PFSK-1 (cell line): ENCODE results near the gene HIP1R.

Experiments used
- POLR2AphosphoS5 ChIP-seq: IDR thresholded peaks from 2 replicates; pipeline ENCODE4 v1.6.1; 2012; ENCODE audit warnings: low read depth, mild to moderate bottlenecking, control low read depth, low read length, moderate library complexity
- REST ChIP-seq, 2 experiments: IDR thresholded peaks; 2 replicates each; pipeline versions ENCODE4 v1.6.1 to v1.8.0; 2011 to 2012; ENCODE audit warnings: low read depth in 2 of 2, low read length in 2 of 2, control low read depth in 1 of 2, inconsistent platforms in 1 of 2, mild to moderate bottlenecking in 1 of 2, moderate library complexity in 1 of 2; ENCODE audit not compliant: insufficient read depth in 1 of 2
- TAF1 ChIP-seq: IDR thresholded peaks from 2 replicates; pipeline ENCODE4 v1.6.1; 2012; ENCODE audit warnings: low read length, control low read depth, borderline replicate concordance; ENCODE audit not compliant: insufficient read depth

GRCh38 chr12:122895704-122896636 lies 60.7 kb downstream of the HIP1R start, which contains the start of gene VPS37B:
- TF ChIP-seq REST (IDR thresholded peaks at IDR 0.05; ENCODE audit: insufficient read depth in 1 of 2, low read depth in 2 of 2, low read length in 2 of 2) (no peak; a peak in 1 of 4 replicates), TAF1 (peak; percentile 86), POLR2AphosphoS5 (peak; percentile 92)
